Caki2 (cell line): ENCODE data around the gene BCLAF3. TPM values are rescaled to one million over a fixed set of nuclear protein-coding genes. Genes with fewer than 3 reads are reported as not detected.

Source experiments
- DNase-seq: peaks from one replicate; pipeline ENCODE4 v3.0.0-alpha.2; 2015; ENCODE audit warnings: low read depth
- in situ Hi-C: cut with HindIII; loops from 2 replicates; pipeline ENCODE4 v1.10.0; 2016; ENCODE audit warnings: low sequenced_read_pairs, low pct_unique_long_range_greater_than_20kb, mixed read lengths
- total RNA-seq: library from RNA; depleted of rRNA; stranded (reverse); fragments of >200 nt; shearing (Covaris generic); gene quantifications from 2 replicates; pipeline ENCODE4 v1.2.3, GENCODE V29; 2014; ENCODE audit warnings: low replicate concordance; rRNA removed

Gene BCLAF3
- 1.9 and 2.0 TPM in 2 replicates for total RNA-seq

DNA sequence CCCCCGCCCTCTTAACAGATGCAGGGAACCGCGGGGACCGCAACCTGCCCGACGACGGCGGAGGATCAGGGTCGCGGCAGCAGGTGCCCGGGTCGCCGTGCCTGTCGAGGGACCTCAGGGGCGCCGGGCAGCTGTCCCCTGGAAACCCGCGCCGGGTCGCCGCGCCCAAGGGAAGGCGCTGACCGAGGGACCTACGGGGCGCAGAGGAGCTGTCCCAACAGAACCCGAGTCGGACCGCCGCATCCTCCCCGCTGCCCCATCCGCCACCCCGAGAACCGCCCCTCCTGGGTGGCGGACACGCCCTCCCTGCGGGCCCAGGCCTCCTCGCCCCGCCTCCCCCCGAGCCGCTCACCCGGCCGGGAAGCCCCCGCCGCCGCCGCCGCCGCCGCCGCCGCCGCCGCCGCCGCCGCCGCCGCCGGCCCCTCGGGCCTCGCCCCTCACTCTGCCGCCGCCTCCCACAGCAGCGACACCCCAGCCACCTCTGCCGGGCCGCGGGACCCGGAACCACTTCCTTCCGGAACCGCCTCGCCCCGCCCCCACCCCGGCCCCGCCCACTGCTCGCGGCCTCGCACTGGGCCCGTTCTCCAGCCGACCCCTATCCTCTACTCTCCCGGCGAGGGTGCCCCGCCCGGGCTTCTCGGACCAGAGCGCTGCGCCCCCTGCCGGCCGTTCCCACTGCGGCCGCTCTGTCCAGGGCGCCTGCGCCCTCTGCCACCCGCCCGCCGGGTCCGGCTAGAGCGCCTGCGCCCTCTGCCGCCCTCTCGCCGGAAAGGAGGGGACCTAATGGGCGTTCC, at the start of gene BCLAF3:
Gene BCLAF3 (minus strand): TSS at position 506 of the 794 bp plus-strand sequence. CDS start 20,797 bp downstream, outside the sequence.
- in situ Hi-C loops: no loop called here
- peak; percentile 86 for DNase-seq

DNA sequence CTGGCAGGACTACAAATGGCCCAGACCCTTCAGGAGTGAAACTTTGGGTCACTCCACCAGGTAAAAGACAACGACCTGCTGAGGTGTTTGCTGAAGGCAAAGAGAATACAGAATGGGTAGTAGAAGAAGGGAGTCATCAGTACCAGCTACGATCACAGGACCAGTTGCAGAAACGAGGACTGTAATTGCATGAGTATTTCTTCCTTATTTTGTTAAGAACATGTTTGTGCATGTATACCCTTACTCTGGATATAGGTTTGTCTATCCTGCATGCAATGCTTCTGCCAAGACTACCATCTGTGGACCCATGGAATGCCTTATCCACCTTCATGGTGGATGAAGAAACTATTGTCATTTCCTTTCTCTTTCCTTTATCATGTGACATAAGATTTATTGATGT, 48.1 kb upstream of the BCLAF3 start:
- DNase-seq: no peak
- in situ Hi-C loops: no loop called here

DNA sequence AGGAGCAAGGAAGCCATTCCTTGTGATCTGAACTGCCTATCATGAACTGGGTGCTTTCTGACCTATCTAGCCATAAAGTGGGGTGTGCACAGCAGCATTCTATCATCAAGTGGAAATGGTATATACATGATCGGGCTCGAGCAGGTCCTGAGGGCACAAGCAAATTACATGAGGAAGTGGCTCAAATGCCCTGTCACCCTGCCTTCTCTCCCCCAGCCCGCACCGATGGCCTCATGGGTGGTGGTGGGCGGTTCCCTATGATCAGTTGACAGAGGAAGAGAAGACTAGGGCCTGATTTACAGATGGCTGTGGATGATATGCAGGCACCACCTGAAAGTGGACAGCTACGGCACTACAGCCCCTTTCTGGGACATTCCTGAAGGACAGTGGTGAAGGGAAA, 46.3 kb upstream of the BCLAF3 start:
- in situ Hi-C loops: no loop called here
- no peak for DNase-seq

DNA sequence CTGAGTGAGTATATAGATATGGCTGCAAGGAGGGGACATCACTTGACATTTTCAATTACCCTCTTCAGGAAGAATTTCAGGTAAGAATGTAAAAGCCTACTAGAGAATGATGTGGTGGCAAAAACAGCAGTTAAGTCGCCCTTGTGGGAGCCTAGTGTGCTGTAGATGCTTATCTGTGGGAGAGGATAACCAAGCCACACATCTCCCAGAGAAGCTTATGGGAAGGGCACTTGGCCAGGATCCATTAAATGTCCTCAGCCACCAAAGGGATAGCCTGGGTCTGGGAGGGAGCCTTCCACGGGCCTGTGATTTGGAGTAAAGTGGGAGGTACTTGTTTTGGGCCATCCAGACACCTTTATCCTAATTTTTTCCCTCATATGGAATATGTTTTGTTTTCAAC, 41.3 kb upstream of the BCLAF3 start:
- no peak for DNase-seq
- in situ Hi-C loops: no loop called here

DNA sequence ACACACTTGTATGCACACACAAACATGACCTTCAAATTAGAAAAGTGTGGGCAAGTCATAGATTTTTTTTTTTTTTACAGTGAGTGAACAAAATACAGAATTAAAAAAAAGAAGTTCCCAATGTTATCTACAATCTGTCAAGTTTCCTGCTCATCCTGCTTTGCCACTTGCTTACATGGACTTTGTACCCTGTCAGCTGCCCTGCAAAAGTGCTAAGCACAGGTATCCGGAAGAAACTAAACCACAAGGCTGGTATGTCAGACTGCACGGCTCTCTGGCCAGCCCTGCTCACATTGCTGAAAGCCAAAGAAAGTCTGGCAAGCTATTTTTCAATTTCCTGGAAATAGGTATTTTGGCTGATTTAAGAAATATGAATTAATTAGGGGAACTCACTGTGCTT, 38.9 kb upstream of the BCLAF3 start:
- peak; percentile 14 for DNase-seq
- in situ Hi-C loops: no loop called here

DNA sequence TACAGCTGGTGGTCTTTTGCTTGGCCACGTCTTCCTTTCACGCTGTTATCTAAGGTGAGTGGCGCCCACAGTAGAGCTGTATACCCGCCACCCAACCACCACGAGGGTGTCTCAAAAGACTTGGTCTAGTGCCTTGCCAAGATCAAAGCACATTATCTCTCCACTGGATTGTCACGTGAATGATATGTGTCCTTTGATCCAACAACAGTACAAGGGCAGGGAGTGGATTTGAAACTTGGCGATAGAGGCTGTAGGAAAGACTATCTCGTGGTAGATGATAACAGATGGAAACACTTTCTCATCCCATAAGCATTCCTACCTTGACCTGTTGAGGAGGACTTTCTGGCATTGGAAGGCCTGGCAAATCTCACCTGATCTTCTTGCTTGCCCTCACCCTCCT, 37.7 kb upstream of the BCLAF3 start:
- in situ Hi-C loops: no loop called here
- DNase-seq: no peak

DNA sequence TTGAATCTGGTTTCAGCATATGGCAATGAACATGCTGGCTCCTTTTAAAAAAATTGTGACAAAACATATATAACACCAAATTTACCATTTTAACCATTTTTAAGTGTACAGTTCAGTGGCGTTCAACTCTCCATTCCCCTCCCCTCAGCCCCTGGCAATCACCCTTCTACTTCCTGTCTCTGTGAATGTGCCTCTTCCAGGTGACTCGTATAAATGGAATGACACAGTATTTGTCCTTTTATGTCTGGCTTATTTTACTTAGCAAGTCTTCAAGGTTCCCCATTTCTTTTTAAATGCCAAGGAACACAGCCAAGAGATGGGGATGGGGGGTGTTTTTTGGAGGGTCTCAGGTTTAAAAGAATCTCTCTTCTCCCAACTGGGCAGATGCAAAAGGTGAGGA, 35.4 kb upstream of the BCLAF3 start:
- in situ Hi-C loops: no loop called here
- peak; percentile 31 for DNase-seq

DNA sequence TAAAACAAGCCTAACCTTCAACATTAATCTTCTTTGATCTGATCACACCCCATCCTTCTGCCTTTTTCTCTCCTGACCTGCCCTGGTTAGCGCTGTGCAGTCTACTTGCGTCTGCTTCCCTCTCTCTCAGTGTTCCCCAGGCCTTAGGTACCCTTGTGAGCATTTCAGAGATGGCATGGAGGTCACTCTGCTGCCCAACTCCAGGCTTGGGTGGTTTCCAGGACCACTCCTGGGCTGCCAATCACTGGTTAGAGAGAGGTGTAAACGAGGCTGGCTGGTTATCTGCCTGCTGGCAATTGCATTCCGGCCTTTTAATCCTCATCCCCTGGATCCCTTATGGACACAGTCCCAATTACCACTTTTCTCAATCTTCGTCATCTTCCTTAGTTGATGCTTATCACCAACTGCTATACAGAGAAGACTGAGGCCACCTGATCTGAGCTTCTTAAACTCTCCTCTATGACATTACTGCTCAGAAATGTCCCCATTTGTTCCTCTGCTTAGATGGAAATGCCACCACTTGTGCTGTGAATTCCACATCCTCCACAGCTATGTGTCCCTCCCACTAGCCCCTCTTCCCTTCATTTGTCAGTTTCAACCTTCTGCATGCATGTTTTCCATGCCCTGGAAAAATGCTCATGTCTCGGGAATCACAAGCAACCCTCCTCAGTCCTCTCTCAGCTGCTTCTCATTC, 29.0 kb upstream of the BCLAF3 start:
- in situ Hi-C loops: no loop called here
- no peak for DNase-seq

DNA sequence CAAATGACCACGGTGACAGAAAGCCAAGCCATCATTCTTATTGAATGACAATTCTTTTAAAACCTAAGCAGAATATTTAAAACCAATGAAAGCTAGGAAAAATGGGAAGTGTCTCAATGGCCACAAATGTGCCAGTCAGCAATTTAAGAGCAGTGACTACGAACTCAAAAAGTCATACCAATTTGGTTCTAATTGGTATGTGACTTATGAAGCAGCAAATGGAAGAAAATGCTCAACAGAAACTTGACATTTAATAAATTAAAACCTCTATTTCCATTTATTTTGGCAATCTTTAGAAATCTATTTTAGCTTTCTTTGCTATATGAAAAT, 25.7 kb upstream of the BCLAF3 start:
- DNase-seq: no peak
- in situ Hi-C loops: no loop called here

DNA sequence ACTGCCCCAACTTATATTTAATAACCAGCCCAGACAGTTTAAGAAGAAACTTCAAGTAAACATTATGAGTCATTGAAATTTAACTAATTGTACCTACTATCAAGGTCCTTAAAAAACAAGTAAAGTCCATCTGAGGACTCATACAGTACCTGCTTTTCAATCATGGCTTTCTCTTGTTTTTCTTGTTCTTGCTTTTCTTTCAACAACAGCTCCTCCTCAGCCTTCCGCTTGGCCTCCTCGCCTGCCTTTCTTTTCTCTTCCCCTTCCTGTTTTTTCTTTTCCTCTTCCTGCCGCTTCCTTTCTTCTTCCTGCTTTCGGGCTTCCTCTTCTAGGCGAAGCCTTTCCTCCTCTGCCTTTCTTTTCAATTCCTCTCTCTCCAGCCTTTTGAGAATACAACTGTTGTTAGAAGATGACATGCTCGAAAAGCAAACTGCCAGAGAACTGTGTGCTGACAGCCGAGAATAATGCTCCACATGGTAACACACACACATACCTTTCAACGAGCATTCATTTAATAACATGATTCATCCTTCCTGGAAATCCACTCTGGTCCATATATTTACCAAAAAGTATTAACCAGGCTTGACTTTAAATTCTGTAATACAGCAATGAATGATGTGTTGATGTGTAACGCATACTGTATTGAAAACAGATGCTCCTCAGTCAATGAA, 25.2 kb upstream of the BCLAF3 start:
- DNase-seq: no peak
- in situ Hi-C loops: no loop called here

DNA sequence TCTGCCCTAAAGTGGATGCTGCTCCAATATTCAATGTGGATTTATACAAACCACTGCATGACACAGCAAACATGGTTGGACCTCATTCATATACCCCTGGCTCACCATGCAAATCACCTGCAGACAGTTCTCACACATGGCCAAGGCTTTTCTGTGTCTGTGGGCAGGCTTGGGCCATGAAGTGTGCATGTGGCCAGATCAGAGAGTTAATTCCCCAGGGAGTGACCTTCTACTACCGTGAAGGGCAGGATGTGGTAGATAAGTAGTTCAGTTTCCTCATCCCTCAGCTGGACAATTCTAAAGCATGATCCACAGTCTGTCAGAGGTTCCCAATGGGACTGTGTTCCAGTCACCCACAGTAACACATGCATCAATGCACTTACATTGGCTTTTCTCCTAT, 24.6 kb upstream of the BCLAF3 start:
- in situ Hi-C loops: no loop called here
- no peak for DNase-seq

DNA sequence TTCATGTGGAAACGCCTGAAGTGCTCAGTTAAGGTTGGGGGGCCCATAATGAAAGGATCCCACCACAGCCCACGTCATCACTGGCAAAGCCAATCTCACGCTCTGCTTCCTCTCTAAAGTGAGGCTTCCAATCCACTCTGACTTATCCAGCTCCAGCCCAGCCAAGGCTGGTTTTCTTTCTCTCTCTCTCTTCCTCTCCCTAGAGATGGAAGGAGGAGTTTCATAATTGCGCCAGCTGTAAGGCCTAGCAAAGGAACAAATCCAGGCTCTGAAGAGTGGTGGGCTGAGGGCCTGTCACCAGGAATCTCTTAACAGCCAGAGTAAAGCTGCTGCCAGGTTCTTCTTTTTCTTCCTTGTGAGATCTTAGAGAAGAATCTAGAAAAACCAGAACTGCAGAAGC, 20.7 kb upstream of the BCLAF3 start:
- in situ Hi-C loops: no loop called here
- no peak for DNase-seq

DNA sequence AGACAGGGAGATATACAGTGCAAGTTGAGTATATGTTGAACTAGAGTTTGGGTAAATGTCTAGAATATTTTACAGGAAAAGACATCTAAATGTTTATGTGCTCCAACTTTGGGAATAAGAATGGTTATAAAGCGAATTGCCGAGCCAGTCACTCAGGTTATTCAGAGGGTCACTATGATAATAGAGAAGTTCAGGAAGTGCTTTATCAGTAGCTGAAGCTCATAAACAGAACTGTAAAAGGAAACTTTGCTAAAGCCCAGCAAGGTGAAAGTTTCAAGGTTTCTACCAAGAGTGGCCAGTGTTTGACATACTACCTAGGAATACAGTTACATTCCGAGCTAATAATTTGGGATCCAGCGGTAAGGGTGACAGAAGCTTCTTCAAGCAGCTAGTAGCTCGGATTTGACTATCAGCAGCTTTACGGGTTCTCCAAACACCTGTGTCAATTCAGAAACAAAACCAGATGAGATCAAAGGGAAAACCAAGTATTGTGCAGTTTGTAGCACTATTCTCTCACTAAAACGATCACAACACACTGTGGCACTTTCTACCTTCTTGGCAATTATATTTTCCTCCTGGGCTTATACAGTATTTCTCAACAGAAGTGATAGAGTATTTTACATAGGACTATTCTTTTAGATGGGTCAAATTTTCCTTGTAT, 17.2 kb upstream of the BCLAF3 start:
- in situ Hi-C loops: no loop called here

DNA sequence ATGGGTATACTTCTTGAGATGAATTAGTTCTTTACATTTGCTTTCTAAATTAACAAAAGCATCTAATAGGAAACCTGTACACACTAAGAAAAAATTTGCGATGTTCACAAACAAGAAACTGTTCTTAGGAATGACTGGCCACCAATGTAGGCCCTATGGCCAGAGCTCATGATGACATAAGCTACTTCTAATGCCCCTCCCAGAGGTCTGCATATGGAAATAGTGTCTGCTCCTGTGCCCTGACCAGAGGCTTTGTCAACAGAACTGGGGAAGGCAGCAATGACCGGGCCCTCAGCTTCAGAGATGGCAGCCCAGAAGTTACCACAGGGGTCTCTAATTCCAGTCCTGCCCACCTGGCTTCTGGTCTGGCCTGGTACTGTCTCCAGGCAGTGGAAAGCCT, 15.0 kb upstream of the BCLAF3 start:
- DNase-seq: no peak
- in situ Hi-C loops: no loop called here

More for the DNA sequence above, 17.2 kb upstream of the BCLAF3 start:
- DNase-seq: no peak

DNA sequence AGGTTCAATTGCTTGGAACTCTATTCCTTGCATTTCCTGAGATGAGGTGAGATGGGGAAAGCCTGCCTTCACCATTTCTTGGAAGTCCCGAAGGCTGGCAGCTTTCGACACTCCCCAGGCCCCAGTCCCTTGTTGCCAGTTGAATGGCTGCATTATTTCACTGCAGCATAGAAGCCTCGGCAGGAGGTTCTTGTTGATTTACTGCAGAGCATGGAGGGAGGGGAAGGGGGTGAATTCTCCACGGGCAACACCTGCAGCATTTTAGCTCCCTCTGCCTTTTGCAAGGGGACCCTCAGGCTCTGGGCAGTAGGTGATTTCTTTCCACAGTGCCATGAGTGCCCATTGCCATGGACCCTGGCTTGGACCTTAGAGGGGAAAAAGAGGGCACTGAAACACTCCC, 10.7 kb upstream of the BCLAF3 start:
- DNase-seq: no peak
- in situ Hi-C loops: no loop called here

DNA sequence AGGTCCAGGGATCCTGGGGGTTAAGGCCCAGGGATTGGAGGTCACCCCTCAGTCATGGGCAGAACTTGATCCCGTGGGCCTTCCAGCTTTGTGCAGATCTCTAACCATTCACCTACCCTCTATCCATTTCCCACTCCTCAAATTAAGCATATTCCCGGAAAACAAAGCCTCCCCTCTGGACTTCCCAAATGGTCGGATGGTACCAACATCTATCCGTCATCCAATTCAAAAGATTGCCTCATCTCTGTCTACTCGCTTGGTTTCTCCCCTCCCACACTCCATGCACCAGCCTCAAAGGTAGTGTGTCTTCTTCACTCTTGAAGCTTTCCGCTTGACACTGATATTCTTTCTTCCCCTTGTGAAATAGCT, 473 bp upstream of the BCLAF3 start:
- in situ Hi-C loops: no loop called here
- DNase-seq: no peak

DNA sequence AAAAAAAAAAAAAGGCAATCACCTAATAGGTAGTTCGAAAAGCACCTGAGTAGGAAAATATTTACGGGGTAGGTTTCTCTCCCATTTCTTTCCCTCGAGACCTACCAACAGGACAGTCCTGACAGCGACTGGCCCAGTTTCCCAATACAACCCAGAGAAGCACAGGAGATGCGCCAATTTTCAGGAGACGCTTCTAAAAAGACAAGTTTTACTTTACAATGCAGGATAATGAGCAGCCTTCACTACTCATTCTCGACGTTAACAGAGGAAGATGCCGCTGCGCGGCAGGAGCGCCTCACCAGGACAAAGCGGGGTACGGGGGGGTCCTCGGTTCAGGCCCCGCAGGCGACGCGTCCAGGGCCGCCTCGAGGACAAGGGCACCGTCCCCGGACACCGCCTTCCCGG, 708 bp downstream of the BCLAF3 start:
- no peak for DNase-seq
- in situ Hi-C loops: no loop called here

DNA sequence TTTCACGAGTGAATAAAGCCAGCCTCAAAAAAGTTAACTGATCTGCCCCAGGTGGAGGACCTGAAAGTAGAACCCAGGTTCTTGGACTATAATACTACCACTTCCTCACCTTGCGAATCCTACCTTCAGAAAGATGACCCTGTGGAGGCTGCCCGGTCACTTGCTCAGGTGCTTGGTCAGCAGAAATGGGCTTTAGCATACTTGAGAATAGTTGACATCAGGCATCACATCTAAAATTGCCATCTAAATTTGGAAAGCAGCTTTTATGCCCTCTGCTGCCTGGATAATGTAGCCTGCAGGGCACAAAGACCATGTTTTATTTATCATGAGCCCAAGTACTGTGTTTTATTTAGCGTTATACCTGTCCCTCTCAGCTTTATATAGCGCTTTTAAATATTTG, 3.0 kb downstream of the BCLAF3 start:
- DNase-seq: no peak
- in situ Hi-C loops: no loop called here

DNA sequence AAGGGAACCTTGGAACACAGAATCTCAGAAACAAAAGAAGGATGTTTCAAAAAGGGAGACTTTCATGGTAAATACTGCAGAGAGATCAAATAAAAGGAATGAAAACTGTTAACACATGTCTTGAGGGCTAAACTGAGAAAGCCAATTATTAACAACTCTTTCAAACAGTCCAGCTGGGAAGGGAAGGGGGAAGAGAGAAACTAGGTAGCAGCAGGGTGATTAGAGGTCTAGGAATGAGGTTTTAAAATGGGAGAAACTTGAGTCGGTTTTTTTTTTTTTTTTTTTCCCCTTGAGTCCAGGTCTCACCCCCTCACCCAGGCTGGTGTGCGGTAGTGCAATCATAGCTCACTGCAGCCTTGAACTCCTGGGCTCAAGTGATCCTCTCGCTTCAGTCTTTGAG, 4.3 kb downstream of the BCLAF3 start:
- in situ Hi-C loops: no loop called here
- no peak for DNase-seq
